HG02870 (cell line): ENCODE results near the gene C11orf65.
"Not testable (repeated sequence)": the region's sequence is repeated elsewhere in the genome, so short reads cannot be mapped to it uniquely, and the experiment has no call there.

Experiments used
- ATAC-seq: cut with Tn5 transposase; IDR thresholded peaks from one replicate; pipeline ENCODE4 v1.9.1; 2021; ENCODE audit warnings: mild to moderate bottlenecking, moderate library complexity; ENCODE audit not compliant: unreplicated experiment

Gene C11orf65

GRCh38 chr11:108474664-108475463 is 7.5 kb upstream of the C11orf65 start:
- no peak for ATAC-seq

- no peak for ATAC-seq
Observed at GRCh38 chr11:108472681-108473080, 5.4 kb upstream of the C11orf65 start.

GRCh38 chr11:108468478-108468864 is 1.1 kb upstream of the C11orf65 start:
- ATAC-seq: no peak

- no peak for ATAC-seq
Observed at GRCh38 chr11:108466405-108466804, 924 bp downstream of the C11orf65 start.

GRCh38 chr11:108453207-108453835 is 14.0 kb downstream of the C11orf65 start:
- no peak for ATAC-seq

GRCh38 chr11:108441445-108441844 is 25.9 kb downstream of the C11orf65 start:
- ATAC-seq: not testable (repeated sequence)

GRCh38 chr11:108436594-108436993 is 30.7 kb downstream of the C11orf65 start:
- no peak for ATAC-seq

GRCh38 chr11:108435066-108435465 is 32.3 kb downstream of the C11orf65 start:
- ATAC-seq: no peak

GRCh38 chr11:108432783-108433182 is 34.5 kb downstream of the C11orf65 start:
- ATAC-seq: no peak

GRCh38 chr11:108431997-108432396 is 35.3 kb downstream of the C11orf65 start:
- no peak for ATAC-seq

GRCh38 chr11:108431370-108431769 is 36.0 kb downstream of the C11orf65 start:
- no peak for ATAC-seq

- not testable (repeated sequence) for ATAC-seq
Observed at GRCh38 chr11:108417551-108417950, 49.8 kb downstream of the C11orf65 start.

GRCh38 chr11:108414958-108415357 is 52.4 kb downstream of the C11orf65 start:
- ATAC-seq: no peak

GRCh38 chr11:108405706-108406105 is 61.6 kb downstream of the C11orf65 start:
- no peak for ATAC-seq

GRCh38 chr11:108403052-108403451 is 64.3 kb downstream of the C11orf65 start:
- no peak for ATAC-seq

GRCh38 chr11:108402241-108402640 is 65.1 kb downstream of the C11orf65 start:
- ATAC-seq: no peak

GRCh38 chr11:108398439-108398838 is 68.9 kb downstream of the C11orf65 start:
- ATAC-seq: no peak

- ATAC-seq: not testable (repeated sequence)
Observed at GRCh38 chr11:108396672-108397071, 70.7 kb downstream of the C11orf65 start.

GRCh38 chr11:108394744-108395284 is 72.5 kb downstream of the C11orf65 start:
- no peak for ATAC-seq

GRCh38 chr11:108393046-108393445 is 74.3 kb downstream of the C11orf65 start:
- ATAC-seq: no peak

GRCh38 chr11:108392353-108392752 is 75.0 kb downstream of the C11orf65 start:
- no peak for ATAC-seq

- ATAC-seq: no peak
Observed at GRCh38 chr11:108388576-108388975, 78.8 kb downstream of the C11orf65 start.
